Body of pancreas (tissue), 4 donors: ENCODE measurements around the gene PIGW.
A peak's percentile ranks its signal among the peaks of the same experiment; 100 is the strongest.

Experiments
- POLR2A ChIP-seq, 3 donors: fragments of 450-650 bp; IDR thresholded peaks; one replicate each; pipeline ENCODE4 v1.6.1; 2016; ENCODE audit warnings: antibody characterized with exemption in 3 of 3, mild to moderate bottlenecking in 2 of 3
- TF ChIP-seq, protein P1 (sequence below), 7 experiments: fragments of 450-650 bp in 4 of 7; fragments of 200-600 bp in 3 of 7; sonication (generic) in 3 of 7; IDR thresholded peaks; one replicate each; pipeline ENCODE4 v1.5.1; 2016 to 2019; ENCODE audit warnings: antibody characterized with exemption in 7 of 7

DNA sequence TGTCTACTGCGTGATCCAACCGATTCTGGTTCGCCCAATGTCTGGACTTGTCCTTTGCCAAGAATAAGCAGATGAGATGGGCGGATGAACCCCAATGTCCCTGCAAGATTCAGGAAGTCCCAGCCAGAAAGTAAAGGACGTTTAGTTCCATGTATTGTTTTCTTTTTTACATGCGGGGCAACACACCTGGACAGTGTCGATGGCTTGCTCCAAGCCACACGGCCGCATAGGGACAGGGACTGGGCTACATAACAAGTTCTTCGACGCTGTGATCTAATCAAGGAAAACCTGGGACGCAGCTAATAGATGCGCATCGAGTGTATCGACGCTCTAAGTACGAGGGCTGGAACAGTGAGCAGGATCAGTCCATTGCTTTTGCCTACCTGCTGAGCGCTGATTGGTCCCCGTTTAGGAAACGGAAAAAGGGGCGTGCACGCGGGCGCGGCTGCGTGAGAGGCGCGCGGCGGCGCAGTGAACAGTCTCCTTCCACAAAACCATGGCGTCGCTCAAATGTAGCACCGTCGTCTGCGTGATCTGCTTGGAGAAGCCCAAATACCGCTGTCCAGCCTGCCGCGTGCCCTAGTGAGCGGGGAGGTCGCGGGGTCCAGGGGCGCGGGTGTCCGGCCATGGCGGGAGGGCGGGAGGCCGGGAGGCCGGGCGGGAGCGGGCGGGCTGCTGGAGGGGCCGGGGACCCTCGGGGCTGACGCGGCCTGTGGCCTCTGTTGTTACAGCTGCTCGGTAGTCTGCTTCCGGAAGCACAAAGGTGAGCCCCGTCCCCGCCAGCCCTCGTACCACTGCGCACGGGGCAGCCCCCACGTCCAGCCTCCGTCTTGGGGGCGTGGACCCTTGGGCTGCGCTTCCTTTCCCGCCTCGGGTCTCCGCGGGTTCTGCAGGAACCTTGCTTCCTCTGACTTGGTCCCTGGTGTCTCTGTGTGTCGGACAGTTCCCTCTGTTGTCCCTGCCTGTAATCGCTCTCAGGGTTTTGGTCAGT lies 48.3 kb upstream of the PIGW start, which contains the start of gene ZNHIT3:
- TF ChIP-seq, protein P1, sequence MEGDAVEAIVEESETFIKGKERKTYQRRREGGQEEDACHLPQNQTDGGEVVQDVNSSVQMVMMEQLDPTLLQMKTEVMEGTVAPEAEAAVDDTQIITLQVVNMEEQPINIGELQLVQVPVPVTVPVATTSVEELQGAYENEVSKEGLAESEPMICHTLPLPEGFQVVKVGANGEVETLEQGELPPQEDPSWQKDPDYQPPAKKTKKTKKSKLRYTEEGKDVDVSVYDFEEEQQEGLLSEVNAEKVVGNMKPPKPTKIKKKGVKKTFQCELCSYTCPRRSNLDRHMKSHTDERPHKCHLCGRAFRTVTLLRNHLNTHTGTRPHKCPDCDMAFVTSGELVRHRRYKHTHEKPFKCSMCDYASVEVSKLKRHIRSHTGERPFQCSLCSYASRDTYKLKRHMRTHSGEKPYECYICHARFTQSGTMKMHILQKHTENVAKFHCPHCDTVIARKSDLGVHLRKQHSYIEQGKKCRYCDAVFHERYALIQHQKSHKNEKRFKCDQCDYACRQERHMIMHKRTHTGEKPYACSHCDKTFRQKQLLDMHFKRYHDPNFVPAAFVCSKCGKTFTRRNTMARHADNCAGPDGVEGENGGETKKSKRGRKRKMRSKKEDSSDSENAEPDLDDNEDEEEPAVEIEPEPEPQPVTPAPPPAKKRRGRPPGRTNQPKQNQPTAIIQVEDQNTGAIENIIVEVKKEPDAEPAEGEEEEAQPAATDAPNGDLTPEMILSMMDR (IDR thresholded peaks at IDR 0.05) = peak in 1 of 7 experiments; percentile 28
- peak; percentile 12 to 75 (median 72) for TF ChIP-seq POLR2A (IDR thresholded peaks at IDR 0.05)
